ENCODE results near the gene ITPR2.

The ITPR2 gene

DNA sequence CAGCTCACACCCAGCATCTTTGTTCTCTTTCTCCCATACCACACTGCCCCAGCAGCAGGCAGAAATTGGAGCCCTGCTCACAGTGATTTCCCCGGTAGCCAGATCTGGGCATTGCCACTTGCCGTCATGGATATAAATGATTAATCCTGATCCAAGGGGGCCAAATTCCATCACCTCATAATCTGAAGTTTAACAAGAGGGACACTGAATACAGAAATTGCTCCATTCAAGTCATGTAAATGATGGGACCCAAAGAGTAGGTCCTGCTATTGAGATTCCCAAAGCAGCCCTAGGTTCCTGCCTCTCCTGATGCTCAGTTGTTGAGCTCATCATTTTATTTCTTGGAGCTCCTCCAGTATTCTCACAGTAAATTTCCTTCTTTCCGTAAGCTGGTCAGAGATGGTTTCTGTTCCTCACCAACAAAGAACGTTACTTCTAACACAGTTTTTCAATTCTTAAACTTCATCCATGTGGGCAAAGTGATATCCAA is 11.7 kb downstream of the ITPR2 start:
- DNase-seq: no peak

GRCh38 chr12:26818636-26819035 is 14.4 kb downstream of the ITPR2 start:
- no peak for DNase-seq

DNA sequence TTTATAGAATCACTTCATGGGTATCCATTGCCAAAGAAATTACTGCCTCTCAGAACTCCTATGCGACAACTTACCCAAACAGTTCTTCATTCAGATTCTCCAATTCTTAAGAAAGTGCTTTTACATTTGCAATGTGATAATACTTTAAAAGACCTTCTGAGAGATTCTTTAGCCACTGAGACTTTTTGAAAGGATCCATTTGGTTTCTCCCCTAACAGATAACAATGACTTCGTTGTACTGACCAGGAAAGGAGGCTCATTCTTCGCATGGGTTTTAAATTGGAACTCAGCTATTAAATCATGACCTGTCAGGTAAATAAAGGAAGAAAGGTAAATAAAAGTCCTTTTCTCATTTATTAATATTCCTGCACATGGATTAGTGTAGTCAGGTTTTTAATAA is 14.8 kb downstream of the ITPR2 start:
- no peak for DNase-seq

DNA sequence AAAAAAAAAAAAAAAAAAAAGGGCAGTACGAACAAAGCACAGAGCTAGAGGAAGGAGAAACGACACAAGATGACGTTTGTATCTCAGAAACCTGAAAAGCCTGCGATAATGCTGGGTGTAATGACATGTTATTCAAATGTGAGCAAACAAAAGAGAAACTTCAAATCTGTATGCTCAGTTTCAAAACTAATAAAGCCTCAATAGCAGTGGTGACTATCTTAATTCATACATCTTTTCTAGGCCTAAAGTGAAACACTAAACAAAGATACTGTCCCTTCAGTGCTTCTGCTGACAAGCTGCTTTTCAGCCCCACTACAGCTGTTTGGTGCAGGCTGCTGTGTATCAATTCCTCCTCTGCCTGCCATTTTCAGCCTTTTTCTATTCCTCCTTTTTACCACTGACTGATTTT is 15.8 kb downstream of the ITPR2 start:
- DNase-seq: no peak

DNA sequence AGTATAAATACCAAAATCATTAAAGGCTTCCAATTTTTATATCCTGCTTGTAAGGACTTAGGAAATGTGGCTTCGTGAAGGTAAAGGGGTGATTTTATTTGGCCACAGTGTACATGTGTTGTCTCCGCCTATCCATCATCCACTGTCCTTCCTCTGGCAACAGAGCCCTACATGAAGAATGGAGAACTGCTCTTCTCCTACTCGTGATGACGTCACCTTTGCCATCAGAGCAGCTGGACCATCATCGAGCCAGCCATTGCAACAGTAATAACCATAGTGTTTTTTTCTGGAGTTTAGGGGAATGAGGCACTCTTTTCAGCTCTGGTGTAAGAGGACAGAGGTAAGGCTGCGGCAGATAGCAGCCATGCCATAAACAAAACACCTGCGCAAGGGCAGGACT is 19.2 kb downstream of the ITPR2 start:
- no peak for DNase-seq

DNA sequence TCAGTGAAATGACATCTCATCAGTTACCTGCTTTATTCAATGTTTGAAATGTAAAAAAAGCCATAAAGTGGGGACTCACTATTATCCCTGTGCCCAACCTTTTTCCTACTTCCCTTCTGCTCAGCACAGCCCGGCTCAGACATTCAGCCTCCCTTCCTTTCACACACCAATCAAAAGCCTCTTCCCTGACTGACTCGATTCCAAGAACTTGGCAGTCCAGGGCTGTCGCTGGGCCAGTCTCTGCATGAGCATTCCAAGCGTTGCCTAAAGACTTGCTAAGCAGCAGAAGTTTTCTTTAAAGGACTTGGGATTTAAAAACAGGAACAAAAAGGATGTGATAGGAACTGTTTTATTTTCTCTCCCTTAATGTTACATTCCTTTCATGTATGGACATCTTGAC is 22.7 kb downstream of the ITPR2 start:
- no peak for DNase-seq

- no peak for DNase-seq
Measured at GRCh38 chr12:26809611-26810285, 23.2 kb downstream of the ITPR2 start.

DNA sequence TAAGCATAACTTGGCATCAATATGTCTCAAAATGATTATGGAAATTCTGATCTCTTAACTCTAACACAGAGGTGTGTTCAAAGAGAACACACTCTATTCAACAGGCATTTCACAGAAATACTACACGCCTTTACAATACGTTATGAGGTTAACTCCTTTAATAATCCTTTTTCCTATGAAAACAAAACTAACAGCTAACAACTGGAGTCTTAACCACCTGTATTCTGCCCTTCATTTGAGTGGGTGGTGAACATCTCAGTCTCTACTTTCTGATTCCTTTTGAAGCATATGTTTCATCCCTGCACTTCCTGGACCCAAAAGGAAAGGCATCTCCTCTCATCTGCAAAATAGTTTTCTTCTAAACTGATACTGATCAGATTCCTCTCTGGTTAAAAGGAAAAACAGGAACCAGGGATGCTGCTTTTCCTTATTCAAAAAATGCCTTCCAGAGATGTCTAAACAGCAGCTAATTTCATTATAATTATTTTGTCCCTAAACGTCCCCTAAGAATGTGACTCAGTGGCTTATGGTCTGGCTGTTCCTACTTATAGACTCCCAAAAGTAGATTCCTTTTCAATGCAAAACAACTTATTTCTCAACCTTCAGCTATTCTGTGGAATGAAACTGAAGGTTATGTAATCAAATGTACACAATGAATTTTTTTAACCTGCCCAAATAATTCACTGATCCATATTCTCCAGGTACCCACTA is 24.1 kb downstream of the ITPR2 start:
- DNase-seq: no peak

DNA sequence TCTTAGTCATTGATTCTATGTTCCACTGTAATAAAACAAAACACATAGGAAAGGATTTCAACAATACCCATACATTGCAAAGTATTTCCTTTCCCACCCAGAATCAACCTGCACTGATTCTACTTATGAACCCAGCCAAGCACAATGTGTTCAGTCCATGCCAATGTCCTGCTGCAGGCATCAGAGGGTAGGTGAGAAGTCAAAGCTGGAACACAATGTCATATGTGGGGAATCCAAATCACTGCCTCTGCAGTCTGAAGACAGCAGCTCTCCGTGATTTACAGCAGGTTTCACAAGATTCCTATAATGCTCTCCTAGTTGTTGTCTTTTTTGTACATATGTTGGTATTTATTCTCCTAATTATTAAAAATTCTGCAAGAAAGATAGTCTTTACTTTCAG is 25.7 kb downstream of the ITPR2 start:
- DNase-seq: no peak

DNA sequence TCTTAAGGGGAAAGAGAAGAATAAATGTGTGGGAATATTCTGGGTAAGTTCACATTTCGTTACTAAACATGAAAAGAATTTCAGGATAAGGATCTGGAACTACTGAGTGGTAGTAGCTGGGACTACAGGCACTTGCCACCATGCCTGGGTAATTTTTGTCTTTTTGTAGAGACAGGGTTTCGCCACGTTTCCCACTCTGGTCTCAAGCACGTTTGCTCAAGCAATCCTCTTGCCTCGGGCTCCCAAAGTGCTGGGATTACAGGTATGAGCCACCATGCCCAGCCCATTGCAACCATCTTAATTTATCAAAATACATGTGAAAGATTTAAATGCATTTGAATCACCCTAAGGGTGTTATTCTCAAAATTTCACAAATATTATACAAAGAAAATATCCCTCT is 26.4 kb downstream of the ITPR2 start:
- no peak for DNase-seq

DNA sequence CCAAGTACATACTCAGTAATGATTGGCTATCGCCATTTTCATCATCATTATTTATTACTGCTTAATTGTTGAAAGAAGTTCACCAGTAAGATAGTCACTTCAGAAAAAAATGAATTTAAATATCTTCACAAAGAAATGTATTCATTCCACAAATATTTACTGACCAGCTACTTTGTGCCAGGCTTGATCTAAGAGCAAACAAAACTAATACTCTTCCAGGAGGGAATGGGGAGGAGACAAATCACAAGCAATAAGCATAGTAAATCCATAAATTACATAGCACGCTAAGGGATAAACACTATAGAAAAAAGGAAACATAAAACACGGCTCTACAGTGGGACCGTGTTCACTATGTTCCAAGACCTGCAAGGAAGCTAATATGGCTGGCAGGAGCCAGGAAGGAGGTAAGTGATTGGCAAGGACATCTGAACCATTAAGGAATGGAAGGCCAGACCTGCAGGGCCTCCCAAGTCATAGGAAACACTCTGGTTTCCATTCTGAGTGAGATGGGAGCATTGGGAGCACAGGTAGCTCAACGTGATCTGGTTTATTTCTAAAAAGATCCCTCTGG is 27.5 kb downstream of the ITPR2 start:
- no peak for DNase-seq

DNA sequence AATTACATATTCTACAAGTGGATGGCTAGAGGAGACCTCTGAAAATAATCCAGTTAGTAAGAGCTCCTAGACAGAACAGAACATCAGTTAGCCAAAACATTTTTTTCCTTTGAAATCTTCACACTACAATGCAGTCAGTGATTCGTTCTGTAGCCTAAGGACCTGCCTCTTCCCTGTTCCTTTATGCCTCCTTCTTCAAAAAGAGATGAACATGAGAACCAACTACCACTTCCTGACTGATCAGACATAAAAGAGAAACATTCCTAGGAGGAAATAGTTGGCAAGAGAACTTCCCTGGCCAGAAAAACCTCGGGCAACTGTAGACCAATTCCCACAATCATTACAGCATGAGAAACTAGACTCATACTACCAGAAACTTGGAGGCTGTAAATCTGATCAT is 29.4 kb downstream of the ITPR2 start:
- no peak for DNase-seq

DNA sequence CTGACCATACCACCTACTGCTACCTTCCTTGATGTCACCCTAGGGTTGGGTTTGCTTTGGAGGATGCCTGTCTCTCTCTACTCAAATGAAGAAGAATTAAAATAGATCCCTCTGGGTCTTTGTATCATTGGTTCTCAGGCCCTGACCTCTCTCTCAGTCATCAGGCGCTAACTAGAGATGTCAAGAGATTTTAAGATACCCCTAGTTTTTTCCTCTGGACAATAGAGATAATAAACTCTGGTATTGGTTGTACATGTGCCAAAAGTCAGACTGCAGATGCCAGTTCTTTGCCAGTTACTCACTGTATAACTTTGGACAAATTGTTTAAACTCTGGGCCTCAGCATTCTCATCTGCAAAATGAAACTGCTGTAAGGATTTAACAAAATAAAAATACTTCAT is 31.5 kb downstream of the ITPR2 start:
- no peak for DNase-seq

DNA sequence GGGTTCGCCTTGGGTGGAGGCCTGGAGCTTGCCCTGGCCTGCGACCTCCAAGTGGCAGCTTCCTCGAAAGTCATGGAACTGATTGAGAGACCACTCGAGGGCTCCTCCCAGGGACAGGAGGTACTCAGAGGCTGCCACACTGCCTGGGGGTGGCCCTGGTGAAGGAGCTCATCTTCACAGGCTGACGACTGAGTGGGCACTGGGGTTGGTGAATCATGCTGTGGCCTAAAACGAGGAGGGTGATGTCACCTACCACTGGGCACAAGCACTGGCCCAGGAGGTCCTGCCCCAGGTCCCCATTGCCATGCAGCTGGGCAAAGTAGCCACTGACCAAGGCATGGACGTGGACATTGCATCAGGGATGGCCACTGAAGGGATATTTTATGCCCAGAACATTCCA is 32.1 kb downstream of the ITPR2 start:
- no peak for DNase-seq

DNA sequence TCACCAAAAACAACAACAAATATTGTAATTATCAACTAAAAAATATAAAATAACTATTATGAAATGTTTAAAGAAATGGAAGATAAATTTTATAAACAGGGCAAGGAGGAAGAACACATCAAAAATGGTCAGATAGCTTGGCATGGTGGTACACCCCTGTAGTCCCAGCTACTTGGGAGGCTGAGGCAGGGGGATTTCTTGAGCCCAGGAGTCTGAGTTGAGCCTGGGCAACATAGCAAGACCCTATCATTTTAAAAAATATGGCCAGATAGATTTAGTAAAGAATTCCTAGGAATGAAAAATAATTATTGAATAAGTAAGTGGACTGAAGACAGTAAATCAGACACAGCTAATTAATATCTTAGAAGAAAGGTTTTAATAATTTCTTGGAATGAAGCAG is 32.6 kb downstream of the ITPR2 start:
- DNase-seq: no peak

GRCh38 chr12:26799741-26800140 is 33.3 kb downstream of the ITPR2 start:
- DNase-seq: no peak

DNA sequence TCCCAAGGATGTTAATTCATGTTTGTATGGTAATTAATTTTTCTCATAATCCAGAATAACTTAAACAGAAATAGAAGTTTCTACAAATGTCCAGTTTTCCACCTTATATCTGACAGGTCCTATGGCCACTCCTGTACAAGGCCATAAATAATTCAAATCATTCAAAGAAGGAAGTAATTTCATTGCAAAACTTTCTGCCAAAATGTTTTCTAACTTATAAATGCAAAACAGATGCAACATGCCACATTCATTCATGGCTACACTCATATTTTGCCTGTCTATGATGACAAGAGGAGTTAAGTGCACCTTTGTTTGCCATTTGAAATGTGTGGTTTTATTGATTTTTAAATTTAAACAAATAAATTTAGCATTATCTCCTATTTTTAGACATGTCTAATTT is 34.4 kb downstream of the ITPR2 start:
- DNase-seq: no peak

- no peak for DNase-seq
Measured at GRCh38 chr12:26798023-26798422, 35.0 kb downstream of the ITPR2 start.

- no peak for DNase-seq
Measured at GRCh38 chr12:26795910-26796309, 37.1 kb downstream of the ITPR2 start.

DNA sequence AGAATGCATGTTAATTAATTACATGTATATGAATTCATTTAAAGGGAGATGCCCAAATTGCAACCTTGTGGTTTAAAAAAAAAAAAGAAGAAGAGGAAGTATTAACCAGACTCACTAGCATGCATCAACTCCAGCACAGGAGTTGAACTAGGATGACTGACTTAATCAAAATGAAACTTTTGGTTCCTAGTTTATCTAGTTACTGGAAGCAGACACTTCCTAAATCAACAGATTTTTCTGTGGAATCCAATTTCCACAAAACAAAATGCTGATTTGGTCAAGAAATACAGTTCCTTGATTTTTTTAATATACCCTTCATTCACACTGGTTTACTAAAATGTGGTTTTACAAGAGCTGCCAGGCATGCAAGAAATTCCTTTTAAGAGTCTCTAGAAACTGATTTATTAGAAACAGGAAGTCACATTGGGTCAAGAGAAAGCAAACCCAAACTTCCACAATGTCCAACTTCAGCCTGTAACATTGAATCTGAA is 41.6 kb downstream of the ITPR2 start:
- DNase-seq: no peak

- DNase-seq: no peak
Measured at GRCh38 chr12:26790645-26790994, 42.4 kb downstream of the ITPR2 start.

GRCh38 chr12:26789731-26790644 is 43.0 kb downstream of the ITPR2 start:
- DNase-seq: no peak

- no peak for DNase-seq
Measured at GRCh38 chr12:26786865-26787514, 46.0 kb downstream of the ITPR2 start.
